Upper lobe of left lung (tissue), 6 donors: ENCODE results near the gene NHLRC3. TPM values are rescaled to one million over a fixed set of nuclear protein-coding genes. Genes with fewer than 3 reads are reported as not detected.

ENCODE experiments used
- ATAC-seq, 2 donors: fragments of 200-7000 bp; cut with Tn5 transposase; one replicate each; pipeline ENCODE4 v1.9.1; 2022; ENCODE audit warnings: mild to moderate bottlenecking in 2 of 2, moderate library complexity in 2 of 2; ENCODE audit not compliant: low FRiP score in 2 of 2
- DNase-seq, 2 donors: peaks; one replicate each; pipeline ENCODE4 v3.0.0-alpha.2; 2019 to 2020
- H3K27ac ChIP-seq, 4 donors: fragments of 200-600 bp; sonication (generic); one replicate each; pipeline ENCODE4 v1.5.1; 2016 to 2019
- H3K27me3 ChIP-seq, 4 donors: fragments of 200-600 bp; sonication (generic); one replicate each; pipeline ENCODE4 v1.5.1; 2017 to 2019
- H3K36me3 ChIP-seq, 4 donors: fragments of 200-600 bp; sonication (generic); one replicate each; pipeline ENCODE4 v1.5.1; 2016 to 2019
- H3K4me1 ChIP-seq, 4 donors: fragments of 200-600 bp; sonication (generic); one replicate each; pipeline ENCODE4 v1.5.1; 2018 to 2019
- H3K4me3 ChIP-seq, 4 donors: fragments of 200-600 bp; sonication (generic); one replicate each; pipeline ENCODE4 v1.5.1; 2017 to 2019; ENCODE audit warnings: mild to moderate bottlenecking in 2 of 4, moderate library complexity in 1 of 4
- H3K9me3 ChIP-seq, 4 donors: fragments of 200-600 bp; sonication (generic); one replicate each; pipeline ENCODE4 v1.5.1; 2018 to 2019
- CTCF ChIP-seq, 6 experiments: fragments of 450-650 bp in 4 of 6; fragments of 200-600 bp in 2 of 6; sonication (generic) in 2 of 6; IDR thresholded peaks; one replicate each; pipeline ENCODE4 v1.5.1; 2016 to 2019; ENCODE audit warnings: antibody characterized with exemption in 6 of 6
- EP300 ChIP-seq, 4 donors: sonication (generic); formaldehyde crosslinking; IDR thresholded peaks; one replicate each; pipeline ENCODE4 v1.5.1; 2017; ENCODE audit warnings: antibody characterized with exemption in 4 of 4, control low read depth in 2 of 4
- POLR2A ChIP-seq, 4 donors: fragments of 450-650 bp; IDR thresholded peaks; one replicate each; pipeline ENCODE4 v1.5.1; 2016 to 2017; ENCODE audit warnings: antibody characterized with exemption in 4 of 4, mild to moderate bottlenecking in 2 of 4
- POLR2AphosphoS5 ChIP-seq, 2 donors: sonication (generic); formaldehyde crosslinking; IDR thresholded peaks; one replicate each; pipeline ENCODE4 v1.5.1; 2017; ENCODE audit warnings: antibody characterized with exemption in 2 of 2
- WGBS, 2 donors: methylation state at CpG; one replicate each; pipeline ENCODE4 v1.1.5; 2017 to 2018; 5-methylcytosine and 5-hydroxymethylcytosine counted together
- total RNA-seq, 6 donors: library from RNA; depleted of rRNA in 4 of 6; stranded (reverse); fragments of >200 nt in 4 of 6; gene quantifications; one replicate each; pipeline versions ENCODE4 v1.1.0 to v1.2.1, GENCODE V29; 2016 to 2021
- donor health status: DM: no; HTN: no; CAD: no; lungs with moderate emphysema.
- donor health status: DM: no; HTN: yes; CAD: no; lungs with severe emphysema.

The NHLRC3 gene
- total RNA-seq, 6 donors from 2014 or later, result 19.5 to 35.6 (median 30.1) TPM

- Histone ChIP-seq H3K4me1 (peaks cover 14 to 45% (median 20%) of the 10 kb centered on the region in 4 donors), H3K9me3 (no peaks in the 10 kb centered on the region), H3K36me3 (peaks cover 0 to 7% (median 2%) of the 10 kb centered on the region in 4 donors), H3K27me3 (no peaks in the 10 kb centered on the region), H3K4me3 (peak overlapping the region in 1 of 4 donors; percentile 7), H3K27ac (peak overlapping the region in 2 of 4 donors; percentile 88 to 93)
- TF ChIP-seq EP300 (IDR thresholded peaks at IDR 0.05), result no peak
- no peak for TF ChIP-seq POLR2A (IDR thresholded peaks at IDR 0.05)
- TF ChIP-seq CTCF (IDR thresholded peaks at IDR 0.05), result no peak
- no peak for TF ChIP-seq POLR2AphosphoS5 (IDR thresholded peaks at IDR 0.05)
- DNase-seq, result no peak
- 44 to 63% methylated on average over 1 of the region's 1 CpG for WGBS, 2 donors
- ATAC-seq, result no peak
These were observed 1.9 kb downstream of the NHLRC3 start for GRCh38 chr13:39040206-39040605.

- Histone ChIP-seq H3K9me3 (no peaks in the 10 kb centered on the region), H3K36me3 (peaks cover 0 to 7% (median 2%) of the 10 kb centered on the region in 4 donors), H3K27me3 (no peaks in the 10 kb centered on the region), H3K4me1 (peaks cover 4 to 16% (median 8%) of the 10 kb centered on the region in 4 donors), H3K27ac (no peak overlapping the region), H3K4me3 (no peak overlapping the region)
- WGBS, 2 donors, result 95 to 96% methylated on average over 3 of the region's 3 CpGs
- DNase-seq (no peak), ATAC-seq (no peak)
- TF ChIP-seq CTCF (IDR thresholded peaks at IDR 0.05), result no peak
- no peak for TF ChIP-seq EP300 (IDR thresholded peaks at IDR 0.05)
- TF ChIP-seq POLR2A (IDR thresholded peaks at IDR 0.05), result no peak
- TF ChIP-seq POLR2AphosphoS5 (IDR thresholded peaks at IDR 0.05), result no peak
These were observed 6.3 kb downstream of the NHLRC3 start for GRCh38 chr13:39044536-39044935.

GRCh38 chr13:39047560-39047959 lies 9.3 kb downstream of the NHLRC3 start:
- H3K9me3 ChIP-seq, result no peaks in the 10 kb centered on the region
- ATAC-seq (no peak), DNase-seq (no peak)
- TF ChIP-seq EP300 (IDR thresholded peaks at IDR 0.05) (no peak), CTCF (IDR thresholded peaks at IDR 0.05) (no peak), POLR2A (IDR thresholded peaks at IDR 0.05) (no peak), POLR2AphosphoS5 (IDR thresholded peaks at IDR 0.05) (no peak)
- no peaks in the 10 kb centered on the region for H3K27me3 ChIP-seq
- no peaks in the 10 kb centered on the region for H3K4me1 ChIP-seq
- 21 to 55% methylated on average over 2 of the region's 2 CpGs for WGBS, 2 donors
- H3K27ac ChIP-seq, result peak overlapping the region in 1 of 4 donors; percentile 26
- no peak overlapping the region for H3K4me3 ChIP-seq
- peaks cover 0 to 7% (median 2%) of the 10 kb centered on the region in 4 donors for H3K36me3 ChIP-seq

DNA sequence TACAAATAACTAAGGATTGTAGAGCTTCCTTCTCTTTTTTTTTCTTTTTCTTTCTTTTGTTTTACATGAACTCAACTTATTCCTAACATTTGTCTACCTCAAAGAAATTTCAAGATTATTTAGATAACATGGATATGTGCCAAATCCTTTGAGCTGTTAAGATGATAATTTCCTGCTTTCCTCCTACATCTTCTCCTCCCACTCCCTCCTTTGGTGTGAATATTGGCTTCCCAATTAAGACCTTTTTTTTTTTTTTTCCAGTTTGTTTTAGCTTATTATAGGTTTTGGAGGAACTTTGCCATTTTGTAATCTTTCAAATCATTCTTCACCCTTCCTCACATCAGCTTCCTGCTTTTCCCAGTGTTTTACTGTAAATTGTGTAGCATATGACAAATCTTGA lies 10.6 kb downstream of the NHLRC3 start:
- DNase-seq, result no peak
- H3K27ac ChIP-seq, result no peak overlapping the region

DNA sequence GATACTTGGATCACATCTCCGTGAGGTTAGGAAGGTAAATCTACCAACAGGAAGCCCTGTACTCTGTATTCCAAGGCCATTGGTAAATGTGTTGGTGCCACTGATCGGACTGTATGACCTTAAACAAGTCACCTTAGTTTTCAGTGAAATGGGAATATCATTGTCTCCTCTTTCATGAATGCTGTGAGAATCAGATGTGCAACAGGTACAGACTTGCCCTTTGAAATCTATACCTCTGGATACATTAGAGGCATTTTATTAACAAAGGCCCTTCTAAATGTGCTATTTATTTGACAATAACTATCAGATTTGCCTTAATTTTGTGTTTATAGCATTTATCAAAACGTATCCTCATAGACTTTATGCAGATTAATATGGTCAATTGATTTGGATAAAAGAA lies 11.0 kb downstream of the NHLRC3 start:
- Histone ChIP-seq H3K27ac (no peak overlapping the region), H3K4me1 (no peaks in the 10 kb centered on the region), H3K4me3 (no peak overlapping the region), H3K27me3 (no peaks in the 10 kb centered on the region), H3K9me3 (no peaks in the 10 kb centered on the region), H3K36me3 (peaks cover 0 to 10% (median 3%) of the 10 kb centered on the region in 4 donors)
- TF ChIP-seq EP300 (IDR thresholded peaks at IDR 0.05), result no peak
- TF ChIP-seq POLR2A (IDR thresholded peaks at IDR 0.05), result no peak
- TF ChIP-seq POLR2AphosphoS5 (IDR thresholded peaks at IDR 0.05), result no peak
- no peak for TF ChIP-seq CTCF (IDR thresholded peaks at IDR 0.05)
- 91 to 95% methylated on average over 3 of the region's 3 CpGs for WGBS, 2 donors
- no peak for ATAC-seq
- DNase-seq, result no peak

More for the DNA sequence above, 10.6 kb downstream of the NHLRC3 start:
- H3K4me3 ChIP-seq, result no peak overlapping the region
- no peaks in the 10 kb centered on the region for H3K9me3 ChIP-seq
- peaks cover 0 to 7% (median 3%) of the 10 kb centered on the region in 4 donors for H3K36me3 ChIP-seq
- H3K4me1 ChIP-seq, result no peaks in the 10 kb centered on the region
- TF ChIP-seq EP300 (IDR thresholded peaks at IDR 0.05), result no peak
- no peak for TF ChIP-seq POLR2A (IDR thresholded peaks at IDR 0.05)
- TF ChIP-seq POLR2AphosphoS5 (IDR thresholded peaks at IDR 0.05), result no peak
- no peak for ATAC-seq
- H3K27me3 ChIP-seq, result no peaks in the 10 kb centered on the region
